Psoas muscle (tissue), 8 donors: ENCODE results near the gene GFI1B. TPM values are rescaled to one million over a fixed set of nuclear protein-coding genes. Genes with fewer than 3 reads are reported as not detected.
"Not testable (repeated sequence)": the region's sequence is repeated elsewhere in the genome, so short reads cannot be mapped to it uniquely, and the experiment has no call there.

Source experiments
- ATAC-seq, 4 donors: fragments of 200-7000 bp; cut with Tn5 transposase; one replicate each; pipeline ENCODE4 v1.9.1; 2020; ENCODE audit warnings: moderate library complexity in 3 of 4, mild to moderate bottlenecking in 2 of 4
- DNase-seq, 2 donors: peaks; one replicate each; pipeline ENCODE4 v3.0.0-alpha.2; 2020
- H3K27ac ChIP-seq: fragments of 200-600 bp; one replicate; pipeline ENCODE4 v1.8.0; 2022
- H3K27me3 ChIP-seq, 3 donors: fragments of 200-600 bp in 1 of 3; one replicate each; pipeline versions ENCODE4 v1.6.1 to v1.8.0; 2013 to 2022; ENCODE audit warnings: low read length in 2 of 3, mild to moderate bottlenecking in 2 of 3, moderate library complexity in 1 of 3; ENCODE audit not compliant: insufficient read depth in 3 of 3
- H3K36me3 ChIP-seq, 2 donors: fragments of 200-600 bp in 1 of 2; one replicate each; pipeline versions ENCODE4 v1.6.1 to v1.8.0; 2013 to 2022; ENCODE audit warnings: low read depth in 1 of 2, mild to moderate bottlenecking in 1 of 2, moderate library complexity in 1 of 2; ENCODE audit not compliant: insufficient read depth in 1 of 2
- H3K4me1 ChIP-seq: fragments of 200-600 bp; one replicate; pipeline ENCODE4 v1.8.0; 2022
- H3K4me3 ChIP-seq: fragments of 200-600 bp; one replicate; pipeline ENCODE4 v1.8.0; 2022; ENCODE audit warnings: mild to moderate bottlenecking
- H3K9me3 ChIP-seq: fragments of 200-600 bp; one replicate; pipeline ENCODE4 v1.8.0; 2022
- CTCF ChIP-seq: fragments of 200-600 bp; IDR thresholded peaks from one replicate; pipeline ENCODE4 v1.8.0; 2022; ENCODE audit warnings: antibody characterized with exemption
- WGBS, 3 donors: extraction: QIAGEN DNeasy Blood & Tissue Kit; methylation state at CpG; one replicate each; pipeline versions ENCODE4 v1.1.6 to v1.1.7; 2013; 5-methylcytosine and 5-hydroxymethylcytosine counted together
- intact Hi-C, 2 donors: fragments of 100-400 bp; cut with DNase I; formaldehyde crosslinking; loops; one replicate each; pipeline versions ENCODE4 v1.11.0 to v1.14.2; 2022
- polyA plus RNA-seq, 3 donors: library from polyadenylated mRNA; stranded (reverse); fragments of 200-250 nt; gene quantifications; one replicate each; pipeline ENCODE4 v1.2.3, GENCODE V29; 2013
- total RNA-seq, 4 donors: library from RNA; stranded (reverse); fragmentation: NEBNext Ultra II Directional in 2 of 4; extraction: Animal tissue kit (Norgen Biotek cat#: 25700) in 2 of 4; gene quantifications; one replicate each; pipeline versions ENCODE4 v1.2.1 to v1.2.4, GENCODE V29; 2021 to 2023
- donor health status: healthy with polysubstance abuse.
- donor health status: DM: no; HTN: no; CAD: no; lungs with moderate emphysema.
- donor health status: Bipolar disorder and iron deficiency.
- donor health status: healthy.
- donor health status: DM: yes; HTN: yes; CAD: no.
- donor health status: DM: no; HTN: no; CAD: no.
- donor health status: DM: no; HTN: no; CAD: no.
- donor health status: DM: yes; HTN: yes; CAD: no.

GFI1B gene
- total and polyA plus RNA-seq, 7 donors: 0.07 to 0.14 (median 0.12) TPM; not detected in 4

- no peak for DNase-seq
- no peaks in the 10 kb centered on the region for H3K36me3 ChIP-seq
- H3K27me3 ChIP-seq: peaks cover 0 to 3% (median 0%) of the 10 kb centered on the region in 3 donors
- intact Hi-C loops: no loop called here
- no peak for ATAC-seq
- 77 to 85% (median 78%) methylated on average over 6 of the region's 6 CpGs for WGBS, 3 donors
- H3K4me1 ChIP-seq: no peaks in the 10 kb centered on the region
- no peak overlapping the region for H3K4me3 ChIP-seq
- no peak for TF ChIP-seq CTCF
- H3K27ac ChIP-seq: no peak overlapping the region
- H3K9me3 ChIP-seq: no peaks in the 10 kb centered on the region
Measured at GRCh38 chr9:132961002-132961401, 17.5 kb upstream of the GFI1B start.

GRCh38 chr9:132965478-132965877 is 13.0 kb upstream of the GFI1B start:
- H3K9me3 ChIP-seq: no peaks in the 10 kb centered on the region
- 85 to 89% (median 86%) methylated on average over 9 of the region's 9 CpGs for WGBS, 3 donors
- intact Hi-C loops: no loop called here
- H3K4me3 ChIP-seq: no peak overlapping the region
- DNase-seq: no peak
- no peak for TF ChIP-seq CTCF
- peaks cover 0 to 6% (median 3%) of the 10 kb centered on the region in 3 donors for H3K27me3 ChIP-seq
- no peaks in the 10 kb centered on the region for H3K4me1 ChIP-seq
- ATAC-seq: no peak
- H3K36me3 ChIP-seq: no peaks in the 10 kb centered on the region
- no peak overlapping the region for H3K27ac ChIP-seq

- DNase-seq, H3K9me3 ChIP-seq, H3K36me3 ChIP-seq, H3K4me3 ChIP-seq, H3K27me3 ChIP-seq, ATAC-seq, intact Hi-C loops, H3K27ac ChIP-seq, H3K4me1 ChIP-seq: not testable (repeated sequence)
- WGBS, 3 donors: 87 to 95% (median 92%) methylated on average over 3 of the region's 3 CpGs
Measured at GRCh38 chr9:132967908-132968307, 10.6 kb upstream of the GFI1B start.

- intact Hi-C loops: no loop called here
- no peak for ATAC-seq
- H3K4me3 ChIP-seq: no peak overlapping the region
Measured at GRCh38 chr9:132969783-132970182, 8.7 kb upstream of the GFI1B start.

GRCh38 chr9:132970324-132971062 is 8.0 kb upstream of the GFI1B start:
- no peaks in the 10 kb centered on the region for H3K36me3 ChIP-seq
- peaks cover 0 to 9% (median 3%) of the 10 kb centered on the region in 3 donors for H3K27me3 ChIP-seq
- no peak overlapping the region for H3K27ac ChIP-seq
- H3K4me1 ChIP-seq: no peaks in the 10 kb centered on the region
- ATAC-seq (no peak), DNase-seq (no peak)
- H3K4me3 ChIP-seq: no peak overlapping the region
- no peaks in the 10 kb centered on the region for H3K9me3 ChIP-seq
- intact Hi-C loops: no loop called here
- no peak for TF ChIP-seq CTCF
- WGBS, 3 donors: 81 to 85% (median 84%) methylated on average over 16 of the region's 16 CpGs

More at GRCh38 chr9:132969783-132970182, 8.7 kb upstream of the GFI1B start:
- Histone ChIP-seq H3K9me3 (no peaks in the 10 kb centered on the region), H3K27ac (no peak overlapping the region), H3K27me3 (peaks cover 0 to 6% (median 3%) of the 10 kb centered on the region in 3 donors), H3K36me3 (no peaks in the 10 kb centered on the region), H3K4me1 (no peaks in the 10 kb centered on the region)
- no peak for TF ChIP-seq CTCF
- no peak for DNase-seq
- WGBS, 3 donors: 37 to 46% (median 40%) methylated on average over 7 of the region's 7 CpGs
